Measurements from ENCODE around the gene CRYBA4.

CRYBA4 gene

DNA sequence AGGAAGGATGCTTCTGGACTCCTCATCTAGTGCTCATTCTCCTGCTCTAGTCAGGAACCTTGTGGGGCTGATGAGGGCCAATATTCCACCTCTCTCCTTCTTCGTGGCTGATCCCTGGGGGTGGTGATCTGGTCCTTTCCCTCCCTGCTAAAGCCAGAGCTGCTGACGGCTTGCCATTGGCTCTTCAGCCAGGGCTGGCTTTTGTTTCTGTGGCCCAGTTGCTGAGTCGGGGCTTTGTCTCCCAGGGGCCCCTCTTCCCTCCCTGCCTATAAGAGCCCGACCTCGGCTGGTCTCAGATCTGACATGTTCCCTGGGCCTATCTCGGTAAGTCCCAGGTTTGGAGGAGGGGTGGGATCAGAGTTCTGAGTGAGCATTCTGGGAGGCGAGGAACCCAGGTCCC, at the start of gene CRYBA4:
Gene CRYBA4, plus strand, starts transcription at position 301 of the 400 bp plus-strand sequence. CDS start 634 bp downstream, outside the sequence.
- no peak for DNase-seq (ENCODE audit: low read depth)

- no peak for DNase-seq (ENCODE audit: low read depth)
Measured at GRCh38 chr22:26573026-26573662, 48.6 kb upstream of the CRYBA4 start.

DNA sequence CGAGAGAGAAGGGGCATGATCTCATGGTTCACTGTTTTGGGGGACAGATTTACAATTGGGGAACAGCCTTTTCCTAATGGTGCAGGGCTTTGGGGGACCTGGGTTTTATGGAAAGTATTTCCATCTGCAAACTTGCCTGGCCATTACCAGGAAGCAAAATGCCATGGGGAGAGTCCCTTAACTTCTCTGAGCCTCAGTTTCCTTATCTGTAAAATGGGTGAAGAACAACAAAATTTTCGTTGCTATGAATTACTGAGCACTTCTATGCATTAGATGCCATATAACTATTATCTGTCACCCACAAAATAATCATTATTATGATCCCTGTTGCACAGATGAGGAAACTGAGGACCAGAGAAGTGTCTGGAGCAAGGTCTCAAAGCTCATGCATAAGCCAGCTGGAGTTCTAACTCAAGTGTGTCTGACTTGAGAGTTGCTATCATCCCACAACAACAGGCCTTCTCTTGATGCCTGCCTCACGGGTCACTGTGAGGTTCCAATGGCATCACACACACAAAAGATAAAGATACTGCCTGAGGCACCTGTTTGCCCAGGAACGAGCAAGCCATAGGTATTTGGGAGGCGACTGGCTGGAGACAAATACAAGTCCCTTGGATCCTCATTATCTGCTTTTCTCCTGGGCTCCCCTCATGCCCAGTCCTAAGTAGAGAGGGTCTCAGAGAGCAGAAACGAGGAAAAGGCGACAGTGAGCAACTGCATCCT, 47.6 kb upstream of the CRYBA4 start:
- DNase-seq (ENCODE audit: low read depth) = no peak

DNA sequence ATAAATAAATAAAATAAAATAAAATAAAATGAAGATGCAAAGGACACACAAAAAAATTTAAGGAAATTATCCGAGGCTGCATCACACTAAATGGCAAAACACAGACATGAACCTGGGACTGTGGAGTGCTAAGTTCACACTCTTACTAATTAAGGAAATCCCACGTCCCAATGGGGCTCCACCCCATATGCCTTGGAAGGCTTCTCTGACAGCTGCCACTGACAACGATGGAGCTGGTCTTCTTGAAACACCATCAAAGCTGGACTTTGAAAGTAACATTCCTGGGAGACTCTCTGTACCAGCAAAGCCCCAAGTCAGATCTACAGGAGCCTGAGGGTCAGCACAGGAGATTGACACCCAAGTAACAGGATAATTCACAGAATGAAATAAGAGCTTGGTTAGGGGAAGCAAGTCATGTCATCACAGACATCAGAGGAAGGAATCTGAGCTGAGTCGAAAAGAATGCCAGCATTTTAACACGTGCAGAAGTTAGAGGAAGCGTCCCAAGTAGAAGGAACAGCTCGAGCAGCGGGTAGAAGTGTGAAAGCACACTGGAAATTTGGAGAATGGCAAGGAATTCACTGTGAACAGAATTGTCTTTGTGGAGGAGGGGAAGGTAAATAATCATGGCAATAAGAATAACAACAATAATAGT, 45.6 kb upstream of the CRYBA4 start:
- no peak for DNase-seq (ENCODE audit: low read depth)

- no peak for DNase-seq (ENCODE audit: low read depth)
Measured at GRCh38 chr22:26577081-26577480, 44.7 kb upstream of the CRYBA4 start.

GRCh38 chr22:26579331-26579886, 42.4 kb upstream of the CRYBA4 start:
- DNase-seq (ENCODE audit: low read depth) = peak; percentile 30

GRCh38 chr22:26580240-26580962, 41.4 kb upstream of the CRYBA4 start:
- DNase-seq (ENCODE audit: low read depth) = no peak

DNA sequence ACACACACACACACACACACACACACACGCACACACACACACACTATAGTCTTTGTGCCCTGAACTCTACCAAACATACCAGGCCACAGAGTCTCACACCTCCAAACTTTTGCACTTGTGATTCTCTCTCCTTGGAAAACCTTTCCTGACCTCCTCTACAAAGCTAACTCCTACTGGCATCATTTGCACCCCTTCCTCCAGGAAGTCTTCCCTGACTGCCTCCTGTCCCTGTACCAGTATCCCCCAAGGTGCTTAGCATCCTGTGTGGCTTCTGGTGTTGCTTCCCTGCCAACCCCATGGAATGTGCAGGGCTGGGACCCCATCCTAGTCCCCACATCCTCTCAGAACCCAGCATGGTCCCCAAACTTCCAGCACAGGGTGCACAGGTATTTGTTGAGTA, 40.7 kb upstream of the CRYBA4 start:
- no peak for DNase-seq (ENCODE audit: low read depth)

DNA sequence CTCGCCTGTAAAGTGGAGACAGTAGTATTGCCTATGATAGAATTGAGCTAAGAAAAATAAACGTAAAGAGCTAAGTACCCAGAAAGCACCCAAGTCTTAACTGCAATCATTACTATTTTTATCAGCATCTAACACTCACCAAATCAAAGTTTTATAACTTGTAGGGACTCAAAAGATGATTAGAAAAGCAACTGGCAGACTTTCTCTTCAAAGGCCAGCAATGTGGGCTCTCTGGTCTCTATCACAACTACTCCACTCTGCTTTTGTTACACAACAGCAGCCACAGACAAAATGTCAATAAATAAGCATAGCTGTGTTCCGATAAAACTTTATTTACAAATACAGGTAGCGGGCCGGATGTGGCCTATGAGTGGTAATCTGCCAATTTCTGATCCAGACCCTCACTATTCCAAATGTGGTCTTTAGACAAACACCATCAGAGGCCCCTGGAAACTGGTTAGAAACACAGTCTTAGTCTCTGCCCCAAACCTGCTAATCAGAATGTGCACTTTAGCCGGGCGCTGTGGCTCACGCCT, 40.1 kb upstream of the CRYBA4 start:
- no peak for DNase-seq (ENCODE audit: low read depth)

- DNase-seq (ENCODE audit: low read depth) = no peak
Measured at GRCh38 chr22:26584010-26584409, 37.8 kb upstream of the CRYBA4 start.

GRCh38 chr22:26585104-26585790, 36.5 kb upstream of the CRYBA4 start:
- no peak for DNase-seq (ENCODE audit: low read depth)

DNA sequence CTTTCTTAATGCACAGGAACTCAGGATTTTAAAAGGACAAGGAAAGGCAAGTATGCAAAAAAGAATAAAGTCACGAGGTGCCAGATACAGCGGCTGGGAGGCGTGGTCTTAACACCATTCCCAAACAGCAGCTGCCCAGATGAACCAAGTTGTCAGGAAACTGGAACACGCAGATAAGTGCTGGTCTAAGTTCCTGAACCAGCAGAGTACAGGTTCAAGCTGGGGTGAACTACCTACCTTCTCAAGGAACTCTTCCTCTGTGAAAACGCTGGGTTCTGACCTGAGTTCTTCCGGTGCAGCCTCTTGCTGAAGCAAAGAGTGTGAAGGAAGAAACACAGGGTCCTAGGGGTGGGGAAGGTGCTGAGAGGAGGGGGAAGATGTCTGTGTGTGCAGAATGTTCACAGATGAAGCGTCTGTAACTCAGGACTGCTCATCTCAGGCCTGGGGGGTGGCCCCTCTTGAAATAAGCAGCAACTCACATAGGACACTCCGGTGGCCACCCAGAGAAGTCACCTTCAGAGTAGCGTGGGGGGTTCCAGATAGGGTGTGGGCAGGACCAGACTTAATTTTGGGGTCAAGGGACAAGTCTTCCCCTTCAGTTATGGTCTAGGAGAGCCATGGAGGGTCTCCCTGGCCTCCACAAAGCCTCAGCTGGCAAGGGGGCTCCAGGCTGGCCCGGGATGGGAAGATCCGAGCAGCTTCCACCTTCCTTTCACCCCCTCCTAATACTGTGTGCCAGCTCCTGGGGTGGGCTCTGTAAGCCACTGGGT, 35.0 kb upstream of the CRYBA4 start:
- DNase-seq (ENCODE audit: low read depth) = no peak

DNA sequence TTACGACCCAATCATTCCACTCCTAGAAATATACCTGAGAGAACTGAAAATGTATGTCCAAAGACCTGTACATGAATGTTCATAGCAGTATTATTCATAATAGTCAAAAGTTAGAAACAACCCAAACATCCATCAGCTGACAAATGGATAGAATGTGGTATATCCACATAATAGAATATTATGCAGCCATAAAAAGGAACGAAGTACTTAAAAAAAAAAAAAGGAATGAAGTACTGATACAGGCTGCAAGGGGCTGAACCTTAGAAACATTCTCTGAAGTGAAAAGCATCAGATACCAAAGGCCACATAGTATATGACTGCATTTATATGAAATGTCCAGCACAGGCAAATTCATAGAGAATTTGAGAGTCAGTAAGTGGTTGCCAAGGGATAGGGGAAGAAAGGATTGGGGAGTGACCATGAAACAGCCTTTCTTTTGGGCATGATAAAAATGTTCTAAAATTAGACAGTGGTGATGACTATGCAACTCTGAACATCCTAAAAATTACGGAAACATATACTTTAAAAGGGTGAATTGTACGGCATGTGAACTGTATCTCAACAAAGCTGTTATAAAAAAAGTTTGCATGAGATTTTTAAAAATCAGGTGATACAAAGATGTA, 33.7 kb upstream of the CRYBA4 start:
- DNase-seq (ENCODE audit: low read depth) = no peak

DNA sequence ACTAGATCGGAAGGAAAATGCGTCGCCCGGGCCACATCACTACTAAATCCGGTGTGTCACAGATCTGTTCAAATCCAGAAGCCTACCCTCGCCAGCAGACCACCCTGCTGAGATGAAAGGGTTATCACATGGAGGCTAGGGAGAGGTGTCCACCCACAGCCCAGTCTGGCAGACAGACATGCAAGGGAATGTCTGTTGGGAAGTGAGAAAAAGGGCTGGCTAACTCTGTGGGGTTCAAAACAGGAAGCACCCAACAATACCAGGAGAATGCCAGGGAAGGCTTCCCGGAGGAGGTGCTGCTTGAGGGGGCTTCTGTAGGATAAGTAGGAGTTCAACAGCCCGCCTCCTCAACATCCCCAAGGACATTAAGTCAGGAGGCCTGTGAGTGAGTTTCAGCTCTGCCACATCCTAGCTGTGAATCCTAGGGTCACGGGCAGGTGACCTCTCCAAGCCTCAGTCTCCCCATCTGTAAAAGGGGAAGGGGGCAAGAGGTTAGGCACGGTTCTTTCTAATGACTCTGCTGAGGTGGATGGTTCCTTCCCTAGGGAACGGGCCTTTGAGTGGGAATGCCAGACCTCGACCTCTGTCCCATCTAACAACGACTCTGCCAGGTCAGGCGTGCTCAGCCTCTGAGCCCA, 32.9 kb upstream of the CRYBA4 start:
- no peak for DNase-seq (ENCODE audit: low read depth)

DNA sequence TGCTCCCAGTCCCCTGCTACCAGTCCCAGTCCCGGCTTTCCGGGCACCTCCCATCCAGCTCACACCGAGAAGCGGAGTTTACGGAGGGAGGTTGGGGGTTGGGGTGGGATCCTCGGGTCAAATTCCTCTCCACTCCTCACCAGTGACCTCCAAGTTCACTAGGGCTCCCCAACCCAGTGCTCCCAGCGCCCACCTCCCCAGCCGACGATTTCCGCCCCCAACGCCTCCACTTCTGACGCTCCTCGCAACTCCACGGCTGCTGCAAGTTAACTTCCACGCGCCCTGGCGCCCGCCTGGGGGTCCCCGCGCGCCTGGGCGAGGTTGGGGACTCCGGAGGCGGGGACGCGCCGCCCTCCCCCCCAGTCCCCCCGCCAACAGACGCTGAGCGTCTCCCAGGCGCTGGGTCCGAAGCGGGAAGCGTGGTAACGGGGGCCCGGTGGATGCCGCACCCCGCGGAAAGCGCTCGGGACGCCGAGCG, 32.4 kb upstream of the CRYBA4 start:
- no peak for DNase-seq (ENCODE audit: low read depth)

DNA sequence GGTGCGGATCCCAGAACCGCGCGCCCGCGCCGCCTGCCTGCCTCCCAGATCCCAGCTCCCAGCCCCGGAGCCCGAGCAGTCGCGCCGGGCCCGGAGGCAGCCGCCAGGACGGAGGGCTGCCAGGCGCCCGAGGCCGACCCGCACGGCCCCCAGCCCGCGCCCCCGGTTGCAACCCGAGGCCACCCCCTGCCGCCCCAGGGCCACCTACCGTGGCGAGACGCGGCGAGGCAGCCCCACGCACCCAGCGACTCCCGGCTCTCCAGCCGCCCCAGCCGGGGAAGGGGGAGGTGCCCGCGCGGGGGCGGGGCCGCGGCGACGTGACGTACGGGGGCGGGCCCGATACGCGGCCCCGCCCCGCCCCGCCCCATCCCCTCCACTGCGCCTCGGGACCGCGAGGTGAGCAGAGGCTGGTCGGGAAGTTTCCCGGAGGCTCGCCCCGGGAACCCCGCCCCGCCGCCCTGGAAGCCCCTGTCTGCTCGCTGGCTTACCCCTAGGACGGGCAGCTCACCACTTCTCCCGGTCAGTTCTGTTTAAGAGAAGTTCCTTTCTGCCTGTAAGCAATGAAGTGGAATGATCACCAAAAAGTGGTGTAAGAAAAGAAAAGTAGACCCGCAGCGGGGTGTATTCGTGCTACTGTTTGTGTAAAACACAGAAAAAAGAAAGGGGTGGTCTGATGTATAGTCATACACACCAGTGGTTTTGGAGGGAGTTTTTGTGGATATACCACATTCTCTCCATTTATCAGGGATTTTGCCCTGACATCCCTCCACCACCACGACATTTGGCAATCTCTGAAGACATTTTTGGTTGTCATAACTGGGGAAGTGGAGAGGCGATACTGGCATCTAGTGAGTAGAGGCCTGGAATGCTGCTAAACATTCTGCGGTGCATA, 31.7 kb upstream of the CRYBA4 start, which contains the start of gene TPST2:
Gene TPST2, minus strand, starts transcription at position 288 of the 892 bp plus-strand sequence. CDS start 48,502 bp downstream, outside the sequence.
- DNase-seq (ENCODE audit: low read depth) = peak; percentile 61

DNA sequence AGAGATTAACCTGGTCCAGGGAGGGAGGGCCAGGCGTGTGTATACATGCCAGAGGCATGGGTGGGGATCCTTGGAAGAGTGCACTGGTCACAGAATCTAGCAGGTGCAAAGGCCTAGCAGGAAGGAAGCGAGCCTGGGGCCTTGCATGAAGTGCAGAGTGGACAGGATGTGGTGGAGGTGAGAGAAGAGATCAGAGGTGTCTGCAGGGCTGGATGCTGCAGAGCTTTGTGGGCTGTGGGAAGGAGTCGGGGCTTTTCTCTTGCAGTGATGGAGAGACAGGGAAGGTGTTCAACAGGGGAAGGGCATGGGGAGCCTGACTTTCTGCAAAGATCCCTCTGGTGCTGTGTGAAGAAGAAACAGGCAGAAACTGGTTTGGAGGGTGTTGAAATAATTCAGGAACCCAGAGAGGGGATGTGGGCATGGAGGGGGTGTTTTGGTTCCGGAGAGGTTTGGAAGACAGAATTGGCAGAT, 29.3 kb upstream of the CRYBA4 start:
- no peak for DNase-seq (ENCODE audit: low read depth)

- no peak for DNase-seq (ENCODE audit: low read depth)
Measured at GRCh38 chr22:26593763-26594162, 28.0 kb upstream of the CRYBA4 start.
